ENCODE measurements around the gene STK33. TPM values are rescaled to one million over a fixed set of nuclear protein-coding genes. Genes with fewer than 3 reads are reported as not detected.

The STK33 gene
- total and polyA plus RNA-seq, 4 donors: 0.10 to 3.8 (median 1.6) TPM

DNA sequence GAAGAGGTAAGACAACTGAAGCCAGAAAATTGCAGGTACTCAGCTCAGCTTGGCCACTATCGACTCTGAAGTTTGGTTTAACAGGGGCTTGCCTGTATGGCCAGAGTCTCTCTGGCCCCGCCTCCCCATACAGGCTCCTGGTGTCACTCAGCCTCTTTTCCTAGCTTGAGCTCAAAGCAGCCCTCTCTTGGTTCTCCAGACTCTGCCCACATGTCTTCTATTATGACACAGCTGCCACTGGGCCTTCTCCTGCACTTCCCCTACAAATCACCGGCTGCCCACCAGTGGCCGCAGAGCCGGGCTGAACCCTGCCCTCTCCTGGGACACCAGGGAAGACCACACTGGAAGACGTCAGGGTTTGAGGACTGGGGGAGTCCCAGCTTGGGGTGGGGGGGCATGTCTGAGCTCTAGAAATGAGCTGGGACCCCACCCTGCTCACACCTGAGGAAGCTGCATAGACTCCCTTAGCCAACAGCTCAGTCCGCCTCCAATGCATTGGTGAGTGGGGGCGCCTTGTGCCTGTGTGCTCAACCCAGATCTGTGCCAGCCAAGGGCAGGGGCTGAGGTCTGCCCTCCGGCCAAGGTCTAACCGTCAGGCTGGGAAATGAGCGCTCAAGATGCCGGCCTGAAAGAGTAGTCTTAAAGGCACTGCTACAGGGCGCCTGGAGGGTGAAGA, 236.0 kb downstream of the STK33 start:
- 79 to 88% methylated on average over 13 of the region's 13 CpGs for WGBS, 2 donors
- Histone ChIP-seq H3K27me3 (ENCODE audit: control insufficient read depth in 1 of 2, insufficient read depth in 2 of 2, low read length in 1 of 2) (no peaks in the 10 kb centered on the region), H3K27ac (ENCODE audit: low read depth in 1 of 2, low read length in 2 of 2) (no peak overlapping the region), H3K4me3 (ENCODE audit: low read length in 2 of 2) (no peak overlapping the region), H3K4me1 (ENCODE audit: control insufficient read depth in 1 of 2, insufficient read depth in 2 of 2, low read length in 2 of 2) (no peaks in the 10 kb centered on the region), H3K9me3 (ENCODE audit: control insufficient read depth, low read length) (no peaks in the 10 kb centered on the region), H3K36me3 (ENCODE audit: control insufficient read depth in 1 of 2, insufficient read depth in 2 of 2, low read length in 1 of 2) (no peaks in the 10 kb centered on the region)
- intact Hi-C loops (cut with DNase I): no loop called here
- ATAC-seq (ENCODE audit: low FRiP score): no peak
- DNase-seq: peak; percentile 35 to 43

DNA sequence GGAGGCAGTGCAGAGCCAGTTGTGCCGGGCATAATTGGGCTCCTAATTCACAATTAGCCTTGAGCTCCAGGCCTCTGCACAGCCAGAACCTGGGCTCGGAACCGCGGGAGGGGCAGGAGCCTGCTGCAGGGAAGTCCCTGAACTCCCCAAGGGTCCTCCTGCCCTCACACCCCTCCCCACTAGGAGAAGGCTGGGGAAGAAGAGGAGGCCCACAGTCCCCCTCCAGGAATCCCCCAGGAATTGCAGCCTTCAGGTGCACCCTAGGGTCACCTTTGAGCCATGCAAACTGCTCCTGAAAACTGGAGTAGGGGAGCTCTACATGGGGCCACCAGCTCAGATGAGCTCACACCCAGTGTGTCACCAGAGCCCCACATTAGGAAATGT, 236.5 kb downstream of the STK33 start:
- Histone ChIP-seq H3K4me1 (ENCODE audit: control insufficient read depth in 1 of 2, insufficient read depth in 2 of 2, low read length in 2 of 2) (no peaks in the 10 kb centered on the region), H3K36me3 (ENCODE audit: control insufficient read depth in 1 of 2, insufficient read depth in 2 of 2, low read length in 1 of 2) (no peaks in the 10 kb centered on the region), H3K27me3 (ENCODE audit: control insufficient read depth in 1 of 2, insufficient read depth in 2 of 2, low read length in 1 of 2) (no peaks in the 10 kb centered on the region), H3K4me3 (ENCODE audit: low read length in 2 of 2) (no peak overlapping the region), H3K9me3 (ENCODE audit: control insufficient read depth, low read length) (no peaks in the 10 kb centered on the region), H3K27ac (ENCODE audit: low read depth in 1 of 2, low read length in 2 of 2) (no peak overlapping the region)
- intact Hi-C loops (cut with DNase I): no loop called here
- WGBS, 2 donors: 77 to 83% methylated on average over 4 of the region's 4 CpGs
- ATAC-seq (ENCODE audit: low FRiP score) (no peak), DNase-seq (peak; percentile 24 to 46)

DNA sequence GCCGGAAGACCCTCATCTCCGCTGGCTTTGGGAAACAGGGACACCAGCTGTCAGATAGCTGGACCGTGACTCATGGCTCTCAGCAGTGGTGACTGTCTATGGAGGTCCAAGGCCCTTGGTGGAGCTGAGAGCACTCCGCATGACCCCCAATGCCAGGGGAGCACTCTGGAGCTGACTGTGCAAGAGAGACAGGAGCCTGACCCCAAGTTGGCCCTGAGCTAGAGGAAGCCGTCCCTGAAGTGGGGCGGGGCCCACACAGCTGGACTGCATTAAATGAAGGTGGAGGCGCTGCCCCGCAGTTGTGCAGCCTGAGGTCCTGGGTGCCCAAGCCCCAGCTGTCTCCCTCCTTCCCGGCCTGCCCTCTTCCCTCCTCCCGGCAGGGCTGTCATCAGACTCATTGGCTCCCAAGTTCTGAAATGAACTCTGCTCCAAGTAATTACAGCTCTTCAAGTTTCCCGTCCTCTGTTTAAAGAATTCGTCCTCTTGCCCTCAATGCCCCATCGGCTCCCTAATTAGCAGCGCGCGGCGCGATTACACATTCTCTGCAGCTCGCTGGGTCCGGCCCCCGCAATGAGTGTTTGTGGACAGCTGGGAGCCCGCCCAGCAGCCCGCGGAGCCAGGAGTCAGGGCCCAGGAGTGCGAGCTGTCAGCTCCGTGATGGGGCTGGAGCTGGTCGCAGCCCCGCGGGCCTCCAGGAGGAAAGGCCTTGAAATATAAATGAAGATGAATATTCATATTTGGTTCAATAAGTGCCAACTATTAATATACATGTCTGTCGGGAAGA, 237.1 kb downstream of the STK33 start:
- H3K4me1 ChIP-seq (ENCODE audit: control insufficient read depth in 1 of 2, insufficient read depth in 2 of 2, low read length in 2 of 2): no peaks in the 10 kb centered on the region
- no peaks in the 10 kb centered on the region for H3K27me3 ChIP-seq (ENCODE audit: control insufficient read depth in 1 of 2, insufficient read depth in 2 of 2, low read length in 1 of 2)
- DNase-seq (peak; percentile 42 to 81), ATAC-seq (ENCODE audit: low FRiP score) (no peak)
- no peaks in the 10 kb centered on the region for H3K36me3 ChIP-seq (ENCODE audit: control insufficient read depth in 1 of 2, insufficient read depth in 2 of 2, low read length in 1 of 2)
- no peaks in the 10 kb centered on the region for H3K9me3 ChIP-seq (ENCODE audit: control insufficient read depth, low read length)
- intact Hi-C loops (cut with DNase I): no loop called here
- H3K27ac ChIP-seq (ENCODE audit: low read depth in 1 of 2, low read length in 2 of 2): no peak overlapping the region
- WGBS, 2 donors: 54 to 60% methylated on average over 29 to 30 of the region's 30 CpGs
- no peak overlapping the region for H3K4me3 ChIP-seq (ENCODE audit: low read length in 2 of 2)

DNA sequence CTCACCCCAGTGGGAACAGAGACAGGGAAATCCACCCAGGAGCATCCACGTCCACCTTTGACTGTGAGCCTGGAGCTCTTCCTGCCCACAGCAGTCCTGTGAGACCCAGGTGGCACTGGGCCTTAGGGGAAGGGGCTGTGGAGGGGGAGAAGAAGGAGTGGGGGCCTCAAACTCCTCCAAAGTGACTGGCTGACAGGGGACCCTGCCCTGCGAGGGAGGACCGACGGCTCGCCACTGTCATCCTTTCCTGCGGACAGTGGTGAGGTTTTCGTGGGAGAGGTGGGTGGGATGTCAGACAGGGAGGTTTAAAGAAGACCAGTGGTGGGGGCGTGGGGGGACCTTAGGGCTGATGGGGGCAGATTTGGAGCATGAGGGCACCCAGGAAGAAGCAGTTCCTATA, 237.8 kb downstream of the STK33 start:
- Histone ChIP-seq H3K27ac (ENCODE audit: low read depth in 1 of 2, low read length in 2 of 2) (no peak overlapping the region), H3K36me3 (ENCODE audit: control insufficient read depth in 1 of 2, insufficient read depth in 2 of 2, low read length in 1 of 2) (no peaks in the 10 kb centered on the region), H3K9me3 (ENCODE audit: control insufficient read depth, low read length) (no peaks in the 10 kb centered on the region), H3K4me1 (ENCODE audit: control insufficient read depth in 1 of 2, insufficient read depth in 2 of 2, low read length in 2 of 2) (no peaks in the 10 kb centered on the region), H3K27me3 (ENCODE audit: control insufficient read depth in 1 of 2, insufficient read depth in 2 of 2, low read length in 1 of 2) (no peaks in the 10 kb centered on the region), H3K4me3 (ENCODE audit: low read length in 2 of 2) (no peak overlapping the region)
- intact Hi-C loops (cut with DNase I): no loop called here
- 81 to 93% methylated on average over 8 of the region's 8 CpGs for WGBS, 2 donors
- DNase-seq (peak; percentile 17 to 44), ATAC-seq (ENCODE audit: low FRiP score) (no peak)

DNA sequence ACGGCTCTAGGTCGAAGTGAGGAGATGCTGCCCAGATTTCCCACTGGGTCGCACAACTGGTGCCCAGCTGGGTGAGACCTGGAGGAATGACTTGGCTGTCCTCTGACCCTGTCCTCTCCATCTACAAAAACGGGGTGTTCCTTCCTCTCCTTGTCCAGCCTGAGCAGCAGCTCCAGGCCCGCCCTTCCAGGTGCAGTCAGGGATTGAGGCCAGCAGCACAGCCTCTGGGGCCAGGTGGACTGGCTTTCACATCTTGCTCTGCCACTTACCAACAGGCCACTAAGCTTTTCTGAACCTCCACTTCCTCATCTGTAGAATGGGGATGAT, 238.6 kb downstream of the STK33 start:
- ATAC-seq (ENCODE audit: low FRiP score) (no peak), DNase-seq (peak; percentile 9 to 41)
- no peak overlapping the region for H3K4me3 ChIP-seq (ENCODE audit: low read length in 2 of 2)
- H3K27me3 ChIP-seq (ENCODE audit: control insufficient read depth in 1 of 2, insufficient read depth in 2 of 2, low read length in 1 of 2): no peaks in the 10 kb centered on the region
- no peak overlapping the region for H3K27ac ChIP-seq (ENCODE audit: low read depth in 1 of 2, low read length in 2 of 2)
- no peaks in the 10 kb centered on the region for H3K36me3 ChIP-seq (ENCODE audit: control insufficient read depth in 1 of 2, insufficient read depth in 2 of 2, low read length in 1 of 2)
- H3K4me1 ChIP-seq (ENCODE audit: control insufficient read depth in 1 of 2, insufficient read depth in 2 of 2, low read length in 2 of 2): no peaks in the 10 kb centered on the region
- intact Hi-C loops (cut with DNase I): no loop called here
- 83 to 91% methylated on average over 5 of the region's 5 CpGs for WGBS, 2 donors
- no peaks in the 10 kb centered on the region for H3K9me3 ChIP-seq (ENCODE audit: control insufficient read depth, low read length)

DNA sequence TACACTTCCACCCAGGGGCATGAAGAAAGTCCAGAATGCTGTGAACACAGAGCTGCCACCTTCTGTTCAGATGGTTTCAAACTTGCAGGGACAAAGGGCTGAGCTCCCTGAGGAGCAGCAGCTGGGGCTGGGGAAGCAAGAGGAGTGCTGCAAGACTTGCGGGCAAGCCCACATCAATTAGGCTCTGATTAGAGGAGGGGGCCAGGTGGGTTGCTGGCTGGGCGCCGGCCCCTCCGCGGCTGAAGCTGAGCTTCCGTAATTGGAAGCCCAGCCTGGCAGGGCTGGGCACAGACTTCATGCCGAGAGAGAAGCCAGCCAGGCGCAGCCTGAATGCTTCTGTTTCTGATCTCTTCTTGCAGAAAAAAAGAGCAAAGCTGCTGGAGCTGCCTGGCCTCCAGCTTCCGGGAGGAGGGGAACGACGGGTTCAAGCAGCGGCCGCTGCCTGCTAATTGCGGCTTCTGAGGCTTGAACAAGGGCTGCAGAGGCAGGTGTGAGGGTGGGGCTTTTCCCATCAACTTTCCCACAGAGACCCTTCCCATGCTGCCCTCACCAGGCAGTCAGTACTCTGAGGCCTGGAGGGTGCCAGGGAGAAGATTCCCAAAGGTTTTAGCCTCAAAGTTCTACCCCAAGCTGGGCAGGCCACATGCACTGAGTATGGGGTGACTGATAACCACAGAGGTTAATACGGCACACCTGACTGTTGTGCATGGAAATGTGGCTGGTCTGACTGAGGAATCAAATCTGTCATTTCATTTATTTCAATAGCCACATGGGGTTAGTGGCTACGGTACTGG, 239.2 kb downstream of the STK33 start:
- ATAC-seq (ENCODE audit: low FRiP score) (no peak), DNase-seq (peak; percentile 27 to 62)
- 13 to 15% methylated on average over 16 of the region's 16 CpGs for WGBS, 2 donors
- intact Hi-C loops (cut with DNase I): no loop called here
- H3K36me3 ChIP-seq (ENCODE audit: control insufficient read depth in 1 of 2, insufficient read depth in 2 of 2, low read length in 1 of 2): no peaks in the 10 kb centered on the region
- no peaks in the 10 kb centered on the region for H3K9me3 ChIP-seq (ENCODE audit: control insufficient read depth, low read length)
- no peaks in the 10 kb centered on the region for H3K27me3 ChIP-seq (ENCODE audit: control insufficient read depth in 1 of 2, insufficient read depth in 2 of 2, low read length in 1 of 2)
- no peak overlapping the region for H3K27ac ChIP-seq (ENCODE audit: low read depth in 1 of 2, low read length in 2 of 2)
- H3K4me3 ChIP-seq (ENCODE audit: low read length in 2 of 2): no peak overlapping the region
- H3K4me1 ChIP-seq (ENCODE audit: control insufficient read depth in 1 of 2, insufficient read depth in 2 of 2, low read length in 2 of 2): no peaks in the 10 kb centered on the region

DNA sequence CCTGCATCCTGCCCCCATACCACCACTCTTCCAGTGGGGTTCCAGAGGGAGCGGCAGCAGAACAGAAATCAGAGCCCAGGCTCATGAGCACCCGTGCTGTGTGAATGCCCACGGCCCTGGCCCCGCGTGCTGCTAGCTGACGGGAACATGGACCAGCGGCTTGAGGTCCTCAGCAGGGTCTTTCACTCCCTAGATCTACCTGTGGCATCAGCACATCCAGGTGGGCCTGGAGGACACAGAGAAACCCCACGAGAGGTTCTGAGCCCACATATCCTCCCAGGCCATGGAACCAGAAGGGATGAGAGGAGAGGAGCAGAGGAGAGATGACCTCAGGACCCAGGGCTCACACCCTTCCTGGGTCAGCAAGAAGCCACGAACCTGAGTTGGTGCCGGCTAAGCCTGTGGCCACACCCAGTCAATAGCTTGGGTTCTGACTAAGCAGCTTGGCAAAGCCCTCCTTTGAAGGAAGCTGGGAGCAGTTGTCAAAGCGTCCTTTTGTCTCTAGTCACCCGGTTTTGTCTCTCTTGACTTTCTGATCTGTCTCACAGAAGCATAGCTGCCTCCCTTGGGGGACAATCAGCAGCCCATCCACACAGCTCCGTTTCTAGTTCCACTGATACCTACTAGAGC, 241.0 kb downstream of the STK33 start:
- no peaks in the 10 kb centered on the region for H3K4me1 ChIP-seq (ENCODE audit: control insufficient read depth in 1 of 2, insufficient read depth in 2 of 2, low read length in 2 of 2)
- H3K27me3 ChIP-seq (ENCODE audit: control insufficient read depth in 1 of 2, insufficient read depth in 2 of 2, low read length in 1 of 2): no peaks in the 10 kb centered on the region
- 80 to 86% methylated on average over 13 of the region's 13 CpGs for WGBS, 2 donors
- no peak overlapping the region for H3K4me3 ChIP-seq (ENCODE audit: low read length in 2 of 2)
- intact Hi-C loops (cut with DNase I): no loop called here
- H3K27ac ChIP-seq (ENCODE audit: low read depth in 1 of 2, low read length in 2 of 2): no peak overlapping the region
- H3K36me3 ChIP-seq (ENCODE audit: control insufficient read depth in 1 of 2, insufficient read depth in 2 of 2, low read length in 1 of 2): no peaks in the 10 kb centered on the region
- ATAC-seq (ENCODE audit: low FRiP score) (no peak), DNase-seq (peak; percentile 8 to 59)
- H3K9me3 ChIP-seq (ENCODE audit: control insufficient read depth, low read length): no peaks in the 10 kb centered on the region

DNA sequence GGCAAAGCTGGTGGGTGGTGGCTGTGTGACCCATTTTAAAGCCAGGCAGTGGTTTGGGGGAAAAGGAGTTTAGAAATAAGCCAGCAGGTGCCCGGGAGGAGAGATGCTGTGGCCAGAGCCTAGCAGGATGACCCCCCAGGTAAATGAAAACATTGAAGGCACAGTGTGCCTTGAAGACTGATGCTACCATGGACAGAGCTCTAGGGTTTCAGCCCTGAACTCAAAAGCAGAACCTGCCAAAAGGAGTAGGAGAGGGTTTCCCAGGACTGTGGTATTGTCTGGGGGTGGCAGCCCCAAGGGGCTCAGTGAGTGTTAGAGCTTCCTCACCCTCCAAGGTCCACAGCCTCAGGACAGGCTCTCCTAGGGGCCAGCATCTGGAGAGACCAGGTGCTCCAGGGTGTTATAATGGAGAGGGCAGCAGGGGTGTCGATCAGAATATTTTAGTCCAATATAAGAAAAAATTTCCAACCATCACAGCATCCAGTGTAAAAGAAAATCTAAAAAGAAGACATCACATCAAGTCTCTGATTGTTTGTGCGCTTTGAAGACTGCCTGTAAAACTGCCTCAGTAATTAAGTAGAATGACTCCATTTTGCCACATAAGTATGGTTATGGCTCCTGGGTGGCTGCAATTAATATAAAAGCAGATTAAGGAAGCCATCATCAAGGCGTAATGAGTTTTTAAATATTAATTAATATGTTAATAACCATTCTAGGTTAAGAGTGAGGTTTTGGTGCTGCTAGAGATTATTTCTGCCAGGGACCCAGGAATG, 241.7 kb downstream of the STK33 start:
- DNase-seq (peak in 1 of 2 donors; percentile 12), ATAC-seq (ENCODE audit: low FRiP score) (no peak)
- H3K9me3 ChIP-seq (ENCODE audit: control insufficient read depth, low read length): no peaks in the 10 kb centered on the region
- intact Hi-C loops (cut with DNase I): no loop called here
- WGBS, 2 donors: 91% methylated on average over 4 of the region's 4 CpGs
- no peaks in the 10 kb centered on the region for H3K36me3 ChIP-seq (ENCODE audit: control insufficient read depth in 1 of 2, insufficient read depth in 2 of 2, low read length in 1 of 2)
- no peak overlapping the region for H3K27ac ChIP-seq (ENCODE audit: low read depth in 1 of 2, low read length in 2 of 2)
- no peak overlapping the region for H3K4me3 ChIP-seq (ENCODE audit: low read length in 2 of 2)
- no peaks in the 10 kb centered on the region for H3K4me1 ChIP-seq (ENCODE audit: control insufficient read depth in 1 of 2, insufficient read depth in 2 of 2, low read length in 2 of 2)
- no peaks in the 10 kb centered on the region for H3K27me3 ChIP-seq (ENCODE audit: control insufficient read depth in 1 of 2, insufficient read depth in 2 of 2, low read length in 1 of 2)

Measured in aorta (tissue), 5 donors.